Fibroblast of peridontal ligament (primary cell): Measurements from ENCODE around the gene ISG15.
A peak's percentile ranks its signal among the peaks of the same experiment; 100 is the strongest.
"Not testable (repeated sequence)": the region's sequence is repeated elsewhere in the genome, so short reads cannot be mapped to it uniquely, and the experiment has no call there.

ENCODE experiments used
- DNase-seq: peaks from one replicate; pipeline ENCODE4 v3.0.0-alpha.2; 2010; ENCODE audit errors: extremely low read depth

The ISG15 gene

GRCh38 chr1:975365-975764 lies 37.9 kb upstream of the ISG15 start:
- DNase-seq: no peak

- DNase-seq: peak; percentile 41
These were observed 37.2 kb upstream of the ISG15 start for GRCh38 chr1:975896-976683.

GRCh38 chr1:976791-977190 lies 36.5 kb upstream of the ISG15 start:
- not testable (repeated sequence) for DNase-seq

GRCh38 chr1:978069-978834 lies 35.0 kb upstream of the ISG15 start:
- no peak for DNase-seq

GRCh38 chr1:978835-979743 lies 34.2 kb upstream of the ISG15 start:
- DNase-seq: no peak

- DNase-seq: no peak
These were observed 33.6 kb upstream of the ISG15 start for GRCh38 chr1:979744-980072.

GRCh38 chr1:980137-980571 lies 33.1 kb upstream of the ISG15 start:
- no peak for DNase-seq

- DNase-seq: no peak
These were observed 32.5 kb upstream of the ISG15 start for GRCh38 chr1:980602-981395.

- no peak for DNase-seq
These were observed 31.8 kb upstream of the ISG15 start for GRCh38 chr1:981491-981954.

- DNase-seq: no peak
These were observed 31.2 kb upstream of the ISG15 start, which contains the start of gene PERM1 for GRCh38 chr1:981955-982558. PERM1 (minus strand) TSS chr1:982093; CDS start chr1:981029, 1,064 bp downstream.

GRCh38 chr1:982765-983436 lies 30.4 kb upstream of the ISG15 start:
- no peak for DNase-seq

- DNase-seq: no peak
These were observed 29.4 kb upstream of the ISG15 start for GRCh38 chr1:983798-984475.

GRCh38 chr1:984476-984814 lies 28.9 kb upstream of the ISG15 start:
- no peak for DNase-seq

- DNase-seq: no peak
These were observed 28.2 kb upstream of the ISG15 start for GRCh38 chr1:985126-985525.

- not testable (repeated sequence) for DNase-seq
These were observed 25.2 kb upstream of the ISG15 start for GRCh38 chr1:988061-988460.

GRCh38 chr1:991275-991674 lies 22.0 kb upstream of the ISG15 start:
- DNase-seq: not testable (repeated sequence)

- DNase-seq: no peak
These were observed 21.4 kb upstream of the ISG15 start for GRCh38 chr1:991895-992294.

GRCh38 chr1:992362-992761 lies 20.9 kb upstream of the ISG15 start:
- no peak for DNase-seq

- DNase-seq: no peak
These were observed 19.8 kb upstream of the ISG15 start for GRCh38 chr1:993379-993995.
